Measurements from ENCODE around the gene GPR142. TPM values are rescaled to one million over a fixed set of nuclear protein-coding genes. Genes with fewer than 3 reads are reported as not detected.

The GPR142 gene
- total RNA-seq, 2 donors from 2014 or later, result 0.15 TPM; not detected in 1

GRCh38 chr17:74343121-74343520, 24.2 kb upstream of the GPR142 start:
- ATAC-seq (no peak), DNase-seq (no peak)
- intact Hi-C loops (cut with DNase I), result no loop called here

GRCh38 chr17:74343526-74344284, 23.6 kb upstream of the GPR142 start:
- intact Hi-C loops (cut with DNase I), result no loop called here
- DNase-seq (no peak), ATAC-seq (no peak)

- DNase-seq (no peak), ATAC-seq (no peak)
- intact Hi-C loops (cut with DNase I), result no loop called here
These were observed 22.6 kb upstream of the GPR142 start for GRCh38 chr17:74344658-74345057.

- no peak for ATAC-seq
These were observed 21.7 kb upstream of the GPR142 start for GRCh38 chr17:74345433-74346241.

DNA sequence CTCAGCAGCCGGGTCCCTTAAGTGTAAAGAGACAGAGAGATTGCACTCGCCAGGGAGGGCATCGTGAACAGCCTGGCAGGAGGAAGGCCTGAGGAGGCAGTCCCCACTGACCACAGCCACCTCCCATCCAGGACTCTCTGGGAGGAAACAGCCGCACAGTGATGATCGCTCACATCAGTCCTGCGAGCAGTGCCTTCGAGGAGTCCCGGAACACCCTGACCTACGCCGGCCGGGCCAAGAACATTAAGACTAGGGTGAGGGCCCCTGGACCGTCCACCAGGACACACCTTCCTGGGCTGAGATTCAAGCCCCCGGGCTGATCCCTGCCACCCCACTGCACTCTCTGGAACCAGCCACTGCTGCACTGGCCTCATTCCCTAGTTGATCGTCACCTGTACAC, 19.7 kb upstream of the GPR142 start:
- intact Hi-C loops (cut with DNase I), result no loop called here
- ATAC-seq (no peak), DNase-seq (no peak)

More at GRCh38 chr17:74345433-74346241, 21.7 kb upstream of the GPR142 start:
- DNase-seq, result no peak
- intact Hi-C loops (cut with DNase I), result no loop called here

- no peak for ATAC-seq
- DNase-seq, result no peak
- intact Hi-C loops (cut with DNase I), result no loop called here
These were observed 18.2 kb upstream of the GPR142 start for GRCh38 chr17:74349120-74349519.

DNA sequence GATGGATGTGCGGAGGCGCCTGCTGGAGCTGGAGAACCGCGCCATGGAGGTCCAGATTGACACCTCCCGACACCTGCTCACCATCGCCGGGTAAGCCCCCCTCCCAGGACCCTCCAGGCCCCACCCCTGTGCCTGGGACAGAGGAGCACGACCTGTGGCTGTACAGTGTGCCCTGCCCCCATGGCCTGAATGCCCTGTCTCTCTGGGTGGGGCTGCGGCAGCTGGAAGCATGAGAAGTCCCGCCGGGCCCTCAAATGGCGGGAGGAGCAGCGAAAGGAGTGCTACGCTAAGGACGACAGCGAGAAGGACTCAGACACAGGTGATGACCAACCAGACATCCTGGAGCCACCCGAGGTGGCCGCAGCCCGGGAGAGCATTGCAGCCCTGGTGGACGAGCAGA, 16.8 kb upstream of the GPR142 start:
- ATAC-seq, result no peak
- intact Hi-C loops (cut with DNase I), result no loop called here
- DNase-seq, result no peak

DNA sequence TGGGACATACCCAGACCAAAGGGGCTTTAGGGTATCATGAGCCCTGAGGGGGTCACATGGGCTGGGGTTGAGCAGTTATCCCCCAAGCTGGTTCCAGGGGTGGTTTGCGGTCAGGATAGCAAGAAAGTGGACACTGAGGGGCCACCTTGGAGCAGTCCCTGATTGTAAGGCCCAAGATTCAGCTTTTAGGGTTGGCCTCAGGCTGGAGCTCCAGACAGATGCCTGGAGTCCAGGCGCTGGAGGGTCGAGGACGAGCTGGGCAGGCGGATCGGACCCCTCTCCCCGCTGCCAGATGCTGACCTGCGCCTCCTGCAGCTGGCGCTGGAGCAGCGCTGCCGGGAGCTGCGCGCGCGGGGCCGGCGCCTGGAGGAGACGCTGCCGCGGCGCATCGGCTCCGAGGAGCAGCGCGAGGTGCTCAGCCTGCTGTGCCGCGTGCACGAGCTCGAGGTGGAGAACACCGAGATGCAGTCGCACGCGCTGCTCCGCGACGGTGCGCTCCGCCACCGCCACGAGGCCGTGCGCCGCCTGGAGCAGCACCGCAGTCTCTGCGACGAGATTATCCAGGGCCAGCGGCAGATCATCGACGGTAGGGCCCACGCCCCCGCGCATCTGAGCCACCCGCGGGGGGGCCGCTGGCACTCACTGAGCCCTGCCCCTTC, 15.6 kb upstream of the GPR142 start:
- no peak for DNase-seq
- no peak for ATAC-seq
- intact Hi-C loops (cut with DNase I), result no loop called here

GRCh38 chr17:74353446-74354060, 13.8 kb upstream of the GPR142 start:
- ATAC-seq (no peak), DNase-seq (no peak)
- intact Hi-C loops (cut with DNase I), result loop anchor here in 1 of 2 donors (2.0 kb wide), 1 partner anchor 47 kb away; no protein-coding TSS in a partner anchor

GRCh38 chr17:74354123-74354522, 13.2 kb upstream of the GPR142 start:
- intact Hi-C loops (cut with DNase I), result loop anchor here in 1 of 2 donors (2.0 kb wide), 1 partner anchor 47 kb away; no protein-coding TSS in a partner anchor
- DNase-seq (peak; percentile 53), ATAC-seq (peak; percentile 21 to 39)

DNA sequence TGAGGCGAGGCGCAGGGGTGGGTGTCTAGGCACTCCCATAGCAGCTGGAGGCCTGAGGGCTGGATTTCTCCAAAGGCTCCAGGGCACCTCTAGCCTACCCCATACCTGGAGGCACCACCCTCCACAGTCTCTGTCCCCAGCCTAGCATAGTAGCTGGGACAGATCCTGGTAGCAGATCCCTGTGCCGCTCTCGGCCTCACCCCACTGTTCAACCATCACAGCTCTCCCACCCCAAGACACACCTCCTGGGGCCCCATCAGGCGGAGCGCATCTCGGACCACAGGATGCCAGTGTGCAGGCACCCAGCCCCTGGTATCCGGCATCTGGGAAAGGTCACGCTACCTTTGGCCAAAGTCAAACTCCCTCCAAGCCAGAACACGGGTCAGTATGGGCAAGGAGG, 12.7 kb upstream of the GPR142 start:
- intact Hi-C loops (cut with DNase I), result loop anchor here in 1 of 2 donors (2.0 kb wide), 1 partner anchor 48 kb away; no protein-coding TSS in a partner anchor
- DNase-seq (no peak), ATAC-seq (no peak)

DNA sequence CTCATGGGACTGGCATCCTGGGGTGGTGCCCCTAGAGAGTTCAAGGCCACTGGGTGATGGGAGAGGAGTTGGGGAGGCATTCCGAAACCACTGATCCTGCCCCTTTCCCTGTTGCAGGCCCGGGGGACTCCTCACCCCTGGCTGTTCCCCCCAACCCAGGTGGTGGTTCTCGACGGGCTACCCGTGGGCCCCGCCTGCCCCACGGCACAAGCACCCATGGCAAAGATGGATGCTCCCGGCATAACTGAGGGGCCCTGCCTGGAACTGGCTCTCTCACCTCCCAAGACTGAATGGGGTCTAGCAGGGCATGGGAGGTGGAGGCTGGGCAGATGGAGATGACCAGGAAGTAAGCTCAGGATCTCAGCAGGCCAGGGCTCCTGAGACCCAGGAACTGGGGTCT, 12.2 kb upstream of the GPR142 start:
- ATAC-seq, result no peak
- intact Hi-C loops (cut with DNase I), result loop anchor here in 1 of 2 donors (2.0 kb wide), 1 partner anchor 48 kb away; no protein-coding TSS in a partner anchor

GRCh38 chr17:74356646-74357465, 10.4 kb upstream of the GPR142 start:
- ATAC-seq (peak; percentile 18 to 29), DNase-seq (peak; percentile 40)
- intact Hi-C loops (cut with DNase I), result no loop called here

More for the DNA sequence above, 12.2 kb upstream of the GPR142 start:
- no peak for DNase-seq

- ATAC-seq, result no peak
These were observed 9.9 kb upstream of the GPR142 start for GRCh38 chr17:74357466-74357809.

GRCh38 chr17:74358697-74359096, 8.6 kb upstream of the GPR142 start:
- intact Hi-C loops (cut with DNase I), result no loop called here
- DNase-seq (no peak), ATAC-seq (no peak)

More at GRCh38 chr17:74357466-74357809, 9.9 kb upstream of the GPR142 start:
- no peak for DNase-seq
- intact Hi-C loops (cut with DNase I), result no loop called here

DNA sequence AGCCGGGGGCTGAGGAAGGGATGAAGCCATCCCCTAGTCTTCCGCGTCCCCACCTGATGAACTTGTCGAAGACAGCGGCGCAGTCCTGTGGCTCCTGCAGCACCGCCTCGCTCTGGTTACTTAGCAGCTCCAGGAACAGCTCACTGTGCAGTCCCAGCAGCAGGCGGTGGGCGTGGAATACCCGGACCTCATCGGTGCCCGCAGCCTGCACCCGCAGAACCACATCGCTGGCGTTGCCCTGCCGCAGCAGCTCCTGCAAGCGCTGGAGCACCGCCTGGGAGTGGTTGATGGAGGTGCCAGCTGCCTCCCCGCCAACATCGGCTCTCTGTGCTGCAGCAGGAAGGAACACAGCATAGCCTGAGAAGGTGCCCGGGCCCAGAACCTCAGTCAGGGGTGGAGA, 7.4 kb upstream of the GPR142 start:
- intact Hi-C loops (cut with DNase I), result loop anchor here (2.0 to 5.0 kb wide), 3 partner anchors 58 to 149 kb away; partner anchors contain the start of gene TTYH2 (in 1 of the 2)
- no peak for ATAC-seq
- no peak for DNase-seq

DNA sequence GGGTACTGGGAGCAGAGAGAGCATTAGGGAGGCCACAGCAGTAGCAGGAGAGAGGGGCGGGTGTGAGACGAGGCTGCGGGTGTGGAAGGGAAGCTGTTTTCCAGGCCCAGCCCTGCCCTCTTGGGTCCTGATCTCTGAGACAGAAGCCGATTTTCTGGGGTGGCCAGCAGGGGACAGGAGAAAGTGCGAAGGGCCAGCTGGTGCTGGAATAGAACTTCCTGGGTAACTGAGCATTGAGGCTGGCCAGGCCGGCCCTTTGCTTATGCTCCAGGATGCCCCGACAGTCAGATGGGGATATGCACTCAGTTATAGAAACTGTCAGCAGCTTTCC, 6.4 kb upstream of the GPR142 start:
- DNase-seq (no peak), ATAC-seq (no peak)
- intact Hi-C loops (cut with DNase I), result loop anchor here (2.0 to 5.0 kb wide), 3 partner anchors 59 to 150 kb away; partner anchors contain the start of gene TTYH2 (in 1 of the 2)
